ENCODE measurements around the gene CHRNA10. TPM values are rescaled to one million over a fixed set of nuclear protein-coding genes. Genes with fewer than 3 reads are reported as not detected.

The CHRNA10 gene
- total RNA-seq, 2 experiments from 2014 or later: 0.57 to 1.0 TPM

- ChIA-PET POLR2A (no interaction called here), CTCF (interaction anchor here (1.4 kb wide), 1 partner anchor 11 kb away, joined by 4 read pairs; no protein-coding TSS in a partner anchor)
- no peak overlapping the region for H3K27ac Mint-ChIP-seq
- DNase-seq: no peak
- H3K36me3 Mint-ChIP-seq: peaks cover 64% of the 10 kb centered on the region
- H3K9me3 Mint-ChIP-seq: no peaks in the 10 kb centered on the region
- no peaks in the 10 kb centered on the region for H3K27me3 Mint-ChIP-seq
- H3K4me1 Mint-ChIP-seq (ENCODE audit: low read depth): peaks cover 7% of the 10 kb centered on the region
- H3K4me3 Mint-ChIP-seq: no peak overlapping the region
- intact Hi-C loops (cut with micrococcal nuclease): loop anchor here (5.0 kb wide), 1 partner anchor 123 kb away; the partner anchor contains the start of gene PGAP2
These were observed 13.1 kb upstream of the CHRNA10 start for GRCh38 chr11:3684129-3684818.

- Mint-ChIP-seq H3K36me3 (peaks cover 70% of the 10 kb centered on the region), H3K27ac (no peak overlapping the region), H3K9me3 (no peaks in the 10 kb centered on the region), H3K27me3 (no peaks in the 10 kb centered on the region), H3K4me1 (ENCODE audit: low read depth) (peaks cover 7% of the 10 kb centered on the region), H3K4me3 (no peak overlapping the region)
- ChIA-PET POLR2A (no interaction called here), CTCF (interaction anchor here (2.2 kb wide), 1 partner anchor 126 kb away, joined by 6 read pairs; the partner anchor contains the start of gene PGAP2)
- intact Hi-C loops (cut with micrococcal nuclease): loop anchor here (5.0 kb wide), 1 partner anchor 124 kb away; the partner anchor contains the start of gene PGAP2
- DNase-seq: no peak
These were observed 11.9 kb upstream of the CHRNA10 start for GRCh38 chr11:3683039-3683438.

- POLR2A ChIA-PET: no interaction called here
- CTCF ChIA-PET: interaction anchor here (0.8 kb wide), 1 partner anchor 130 kb away, joined by 3 read pairs; the partner anchor contains the start of gene PGAP2
- intact Hi-C loops (cut with micrococcal nuclease): loop anchor here (5.0 kb wide), 1 partner anchor 38 kb away; no protein-coding TSS in a partner anchor
- Mint-ChIP-seq H3K4me1 (ENCODE audit: low read depth) (peaks cover 7% of the 10 kb centered on the region), H3K27me3 (no peaks in the 10 kb centered on the region), H3K36me3 (peaks cover 75% of the 10 kb centered on the region), H3K9me3 (no peaks in the 10 kb centered on the region), H3K27ac (no peak overlapping the region), H3K4me3 (no peak overlapping the region)
- DNase-seq: no peak
These were observed 7.9 kb upstream of the CHRNA10 start for GRCh38 chr11:3679077-3679476.

- no peak for DNase-seq
- intact Hi-C loops (cut with micrococcal nuclease): loop anchor here (5.0 kb wide), 1 partner anchor 41 kb away; no protein-coding TSS in a partner anchor
- no peaks in the 10 kb centered on the region for H3K9me3 Mint-ChIP-seq
These were observed 4.8 kb upstream of the CHRNA10 start for GRCh38 chr11:3675971-3676370.

GRCh38 chr11:3674189-3674588, 3.0 kb upstream of the CHRNA10 start:
- no peak overlapping the region for H3K4me3 Mint-ChIP-seq
- no peaks in the 10 kb centered on the region for H3K27me3 Mint-ChIP-seq
- no peak for DNase-seq
- H3K4me1 Mint-ChIP-seq (ENCODE audit: low read depth): no peaks in the 10 kb centered on the region
- intact Hi-C loops (cut with micrococcal nuclease): no loop called here
- H3K36me3 Mint-ChIP-seq: peaks cover 58% of the 10 kb centered on the region
- POLR2A ChIA-PET: no interaction called here
- CTCF ChIA-PET: no interaction called here
- no peak overlapping the region for H3K27ac Mint-ChIP-seq
- H3K9me3 Mint-ChIP-seq: no peaks in the 10 kb centered on the region

More at GRCh38 chr11:3675971-3676370, 4.8 kb upstream of the CHRNA10 start:
- Mint-ChIP-seq H3K27me3 (no peaks in the 10 kb centered on the region), H3K4me3 (no peak overlapping the region), H3K4me1 (ENCODE audit: low read depth) (no peaks in the 10 kb centered on the region), H3K27ac (no peak overlapping the region), H3K36me3 (peaks cover 66% of the 10 kb centered on the region)
- CTCF ChIA-PET: interaction anchor here (1.0 kb wide), 1 partner anchor 50 kb away, joined by 3 read pairs; no protein-coding TSS in a partner anchor
- POLR2A ChIA-PET: no interaction called here

GRCh38 chr11:3669742-3670183, 1.4 kb downstream of the CHRNA10 start:
- Mint-ChIP-seq H3K9me3 (no peaks in the 10 kb centered on the region), H3K27ac (no peak overlapping the region)

GRCh38 chr11:3669128-3669527, 2.1 kb downstream of the CHRNA10 start:
- peaks cover 31% of the 10 kb centered on the region for H3K36me3 Mint-ChIP-seq
- no peaks in the 10 kb centered on the region for H3K27me3 Mint-ChIP-seq
- H3K4me3 Mint-ChIP-seq: no peak overlapping the region
- ChIA-PET POLR2A (no interaction called here), CTCF (no interaction called here)
- no peak overlapping the region for H3K27ac Mint-ChIP-seq
- H3K9me3 Mint-ChIP-seq: no peaks in the 10 kb centered on the region
- H3K4me1 Mint-ChIP-seq (ENCODE audit: low read depth): no peaks in the 10 kb centered on the region
- DNase-seq: no peak
- intact Hi-C loops (cut with micrococcal nuclease): no loop called here

More at GRCh38 chr11:3669742-3670183, 1.4 kb downstream of the CHRNA10 start:
- Mint-ChIP-seq H3K27me3 (no peaks in the 10 kb centered on the region), H3K36me3 (peaks cover 34% of the 10 kb centered on the region), H3K4me1 (ENCODE audit: low read depth) (no peaks in the 10 kb centered on the region), H3K4me3 (no peak overlapping the region)
- intact Hi-C loops (cut with micrococcal nuclease): no loop called here
- no peak for DNase-seq
- CTCF ChIA-PET: no interaction called here
- POLR2A ChIA-PET: no interaction called here

- Mint-ChIP-seq H3K4me3 (no peak overlapping the region), H3K27me3 (no peaks in the 10 kb centered on the region), H3K9me3 (no peaks in the 10 kb centered on the region), H3K4me1 (ENCODE audit: low read depth) (no peaks in the 10 kb centered on the region), H3K27ac (no peak overlapping the region), H3K36me3 (peaks cover 25% of the 10 kb centered on the region)
- intact Hi-C loops (cut with micrococcal nuclease): no loop called here
- POLR2A ChIA-PET: no interaction called here
- DNase-seq: no peak
- CTCF ChIA-PET: no interaction called here
These were observed 3.8 kb downstream of the CHRNA10 start for GRCh38 chr11:3667149-3668035.

- H3K27ac Mint-ChIP-seq: no peak overlapping the region
- CTCF ChIA-PET: no interaction called here
- no peaks in the 10 kb centered on the region for H3K27me3 Mint-ChIP-seq
- intact Hi-C loops (cut with micrococcal nuclease): no loop called here
- no peaks in the 10 kb centered on the region for H3K9me3 Mint-ChIP-seq
- H3K4me1 Mint-ChIP-seq (ENCODE audit: low read depth): no peaks in the 10 kb centered on the region
- no peak for DNase-seq
- no peak overlapping the region for H3K4me3 Mint-ChIP-seq
- POLR2A ChIA-PET: no interaction called here
- H3K36me3 Mint-ChIP-seq: peaks cover 20% of the 10 kb centered on the region
These were observed 5.1 kb downstream of the CHRNA10 start for GRCh38 chr11:3666023-3666530.

- Mint-ChIP-seq H3K4me1 (ENCODE audit: low read depth) (no peaks in the 10 kb centered on the region), H3K27ac (no peak overlapping the region), H3K9me3 (no peaks in the 10 kb centered on the region), H3K4me3 (no peak overlapping the region), H3K36me3 (peaks cover 14% of the 10 kb centered on the region), H3K27me3 (no peaks in the 10 kb centered on the region)
- intact Hi-C loops (cut with micrococcal nuclease): no loop called here
- ChIA-PET CTCF (no interaction called here), POLR2A (no interaction called here)
- DNase-seq: no peak
These were observed 5.7 kb downstream of the CHRNA10 start for GRCh38 chr11:3665336-3666022.

GRCh38 chr11:3664032-3664630, 7.1 kb downstream of the CHRNA10 start:
- POLR2A ChIA-PET: no interaction called here
- CTCF ChIA-PET: no interaction called here
- H3K4me1 Mint-ChIP-seq (ENCODE audit: low read depth): no peaks in the 10 kb centered on the region
- no peak overlapping the region for H3K27ac Mint-ChIP-seq
- peaks cover 11% of the 10 kb centered on the region for H3K36me3 Mint-ChIP-seq
- no peak overlapping the region for H3K4me3 Mint-ChIP-seq
- no peak for DNase-seq
- intact Hi-C loops (cut with micrococcal nuclease): no loop called here
- H3K27me3 Mint-ChIP-seq: no peaks in the 10 kb centered on the region
- no peaks in the 10 kb centered on the region for H3K9me3 Mint-ChIP-seq
